HepG2 (cell line): ENCODE measurements around the gene SLC25A45. TPM values are rescaled to one million over a fixed set of nuclear protein-coding genes. Genes with fewer than 3 reads are reported as not detected.

ENCODE experiments used
- CENPBD1 ChIP-seq: sonication (generic); formaldehyde crosslinking; IDR thresholded peaks from 2 replicates; pipeline ENCODE4 v1.8.0; 2022; ENCODE audit warnings: missing genetic modification reagents, low read depth, mild to moderate bottlenecking, borderline replicate concordance
- HDAC2 ChIP-seq: sonication (generic); formaldehyde crosslinking; IDR thresholded peaks from 2 replicates; pipeline ENCODE4 v1.4.0; 2020; ENCODE audit warnings: missing genetic modification reagents
- MIXL1 ChIP-seq: IDR thresholded peaks from 2 replicates; pipeline ENCODE4 v1.6.1; 2016
- MTA3 ChIP-seq: sonication (generic); formaldehyde crosslinking; IDR thresholded peaks from 2 replicates; pipeline ENCODE4 v1.4.0; 2020; ENCODE audit warnings: missing genetic modification reagents
- NFKBIZ ChIP-seq: IDR thresholded peaks from 2 replicates; pipeline ENCODE4 v1.6.1; 2018; ENCODE audit warnings: missing genetic modification reagents, missing compliant biosample characterization
- RBFOX2 ChIP-seq: fragments of 200-400 bp; formaldehyde crosslinking; IDR thresholded peaks from 2 replicates; pipeline ENCODE4 v1.6.1; 2017; ENCODE audit warnings: low read depth, mild to moderate bottlenecking, low read length
- RFXAP ChIP-seq: sonication (generic); formaldehyde crosslinking; IDR thresholded peaks from 2 replicates; pipeline ENCODE4 v1.4.0; 2020; ENCODE audit warnings: missing genetic modification reagents, borderline replicate concordance
- ZBTB2 ChIP-seq: sonication (generic); formaldehyde crosslinking; IDR thresholded peaks from 2 replicates; pipeline ENCODE4 v1.8.0; 2022; ENCODE audit warnings: low read depth, missing genetic modification reagents
- ZBTB7B ChIP-seq: sonication (generic); formaldehyde crosslinking; IDR thresholded peaks from 2 replicates; pipeline ENCODE4 v1.4.0; 2020; ENCODE audit warnings: missing genetic modification reagents
- ZEB1 ChIP-seq: IDR thresholded peaks from 2 replicates; pipeline ENCODE4 v1.6.1; 2012; ENCODE audit warnings: mild to moderate bottlenecking, low read depth, inconsistent platforms; ENCODE audit not compliant: insufficient replicate concordance
- ZFP91 ChIP-seq: sonication (generic); formaldehyde crosslinking; IDR thresholded peaks from 2 replicates; pipeline ENCODE4 v1.9.0; 2022; ENCODE audit warnings: missing genetic modification reagents, mild to moderate bottlenecking, borderline replicate concordance
- ZXDC ChIP-seq: sonication (generic); formaldehyde crosslinking; IDR thresholded peaks from 2 replicates; pipeline ENCODE4 v1.5.0; 2020; ENCODE audit warnings: mild to moderate bottlenecking, missing genetic modification reagents
- polyA plus RNA-seq, 8 experiments: library from polyadenylated mRNA; depleted of rRNA in 3 of 8; stranded (reverse) in 7 of 8; unstranded in 1 of 8; fragments of >200 nt; fragmentation: Illumina TruSeq in 4 of 8; extraction: Trizol in 4 of 8; gene quantifications; 2 replicates each; pipeline versions ENCODE4 v1.2.1 to v1.2.3, GENCODE V29; 2011 to 2016; ENCODE audit warnings: low read depth in 4 of 8, missing spikeins in 1 of 8, mixed read lengths in 1 of 8; ENCODE audit not compliant: insufficient read depth in 1 of 8
- total RNA-seq, 5 experiments: library from RNA; depleted of rRNA; stranded (reverse); fragments of >200 nt; fragmentation: Illumina TruSeq; extraction: Trizol; gene quantifications; 2 replicates each; pipeline ENCODE4 v1.2.3, GENCODE V29; 2016; ENCODE audit warnings: low read depth in 1 of 5
- TF ChIP-seq, protein P1 (sequence below): sonication (generic); formaldehyde crosslinking; IDR thresholded peaks from 2 replicates; pipeline ENCODE4 v1.5.0; 2020; ENCODE audit warnings: mild to moderate bottlenecking, missing genetic modification reagents
- TF ChIP-seq, protein P2 (sequence below): IDR thresholded peaks from 2 replicates; pipeline ENCODE4 v1.6.1; 2016; ENCODE audit warnings: low read depth, missing genetic modification reagents, missing compliant biosample characterization

SLC25A45 gene
- total and polyA plus RNA-seq, 2 of the 13 experiments (the other 11 are each of a cell fraction or from before 2014, with no cell fraction given), result 1.2 to 3.4 TPM

GRCh38 chr11:65383778-65384177 lies 1.3 kb upstream of the SLC25A45 start (continued):
- TF ChIP-seq ZFP91 (no peak), RFXAP (CRISPR knock-in tag) (no peak), RBFOX2 (no peak), CENPBD1 (CRISPR knock-in tag) (no peak), ZEB1 (no peak), ZXDC (no peak), NFKBIZ (CRISPR knock-in tag) (peak; percentile 42; the same call in 1 of the 2 replicates), ZBTB2 (CRISPR knock-in tag) (no peak), MIXL1 (CRISPR knock-in tag) (peak; percentile 35; the same call in 1 of the 2 replicates), MTA3 (no peak), HDAC2 (peak; percentile 48; the same call in 1 of the 2 replicates), ZBTB7B (peak; percentile 81)
- TF ChIP-seq, protein P1, sequence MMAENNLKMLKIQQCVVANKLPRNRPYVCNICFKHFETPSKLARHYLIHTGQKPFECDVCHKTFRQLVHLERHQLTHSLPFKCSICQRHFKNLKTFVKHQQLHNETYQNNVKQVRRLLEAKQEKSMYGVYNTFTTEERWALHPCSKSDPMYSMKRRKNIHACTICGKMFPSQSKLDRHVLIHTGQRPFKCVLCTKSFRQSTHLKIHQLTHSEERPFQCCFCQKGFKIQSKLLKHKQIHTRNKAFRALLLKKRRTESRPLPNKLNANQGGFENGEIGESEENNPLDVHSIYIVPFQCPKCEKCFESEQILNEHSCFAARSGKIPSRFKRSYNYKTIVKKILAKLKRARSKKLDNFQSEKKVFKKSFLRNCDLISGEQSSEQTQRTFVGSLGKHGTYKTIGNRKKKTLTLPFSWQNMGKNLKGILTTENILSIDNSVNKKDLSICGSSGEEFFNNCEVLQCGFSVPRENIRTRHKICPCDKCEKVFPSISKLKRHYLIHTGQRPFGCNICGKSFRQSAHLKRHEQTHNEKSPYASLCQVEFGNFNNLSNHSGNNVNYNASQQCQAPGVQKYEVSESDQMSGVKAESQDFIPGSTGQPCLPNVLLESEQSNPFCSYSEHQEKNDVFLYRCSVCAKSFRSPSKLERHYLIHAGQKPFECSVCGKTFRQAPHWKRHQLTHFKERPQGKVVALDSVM (CRISPR knock-in tag), result peak; percentile 82
- TF ChIP-seq, protein P2, sequence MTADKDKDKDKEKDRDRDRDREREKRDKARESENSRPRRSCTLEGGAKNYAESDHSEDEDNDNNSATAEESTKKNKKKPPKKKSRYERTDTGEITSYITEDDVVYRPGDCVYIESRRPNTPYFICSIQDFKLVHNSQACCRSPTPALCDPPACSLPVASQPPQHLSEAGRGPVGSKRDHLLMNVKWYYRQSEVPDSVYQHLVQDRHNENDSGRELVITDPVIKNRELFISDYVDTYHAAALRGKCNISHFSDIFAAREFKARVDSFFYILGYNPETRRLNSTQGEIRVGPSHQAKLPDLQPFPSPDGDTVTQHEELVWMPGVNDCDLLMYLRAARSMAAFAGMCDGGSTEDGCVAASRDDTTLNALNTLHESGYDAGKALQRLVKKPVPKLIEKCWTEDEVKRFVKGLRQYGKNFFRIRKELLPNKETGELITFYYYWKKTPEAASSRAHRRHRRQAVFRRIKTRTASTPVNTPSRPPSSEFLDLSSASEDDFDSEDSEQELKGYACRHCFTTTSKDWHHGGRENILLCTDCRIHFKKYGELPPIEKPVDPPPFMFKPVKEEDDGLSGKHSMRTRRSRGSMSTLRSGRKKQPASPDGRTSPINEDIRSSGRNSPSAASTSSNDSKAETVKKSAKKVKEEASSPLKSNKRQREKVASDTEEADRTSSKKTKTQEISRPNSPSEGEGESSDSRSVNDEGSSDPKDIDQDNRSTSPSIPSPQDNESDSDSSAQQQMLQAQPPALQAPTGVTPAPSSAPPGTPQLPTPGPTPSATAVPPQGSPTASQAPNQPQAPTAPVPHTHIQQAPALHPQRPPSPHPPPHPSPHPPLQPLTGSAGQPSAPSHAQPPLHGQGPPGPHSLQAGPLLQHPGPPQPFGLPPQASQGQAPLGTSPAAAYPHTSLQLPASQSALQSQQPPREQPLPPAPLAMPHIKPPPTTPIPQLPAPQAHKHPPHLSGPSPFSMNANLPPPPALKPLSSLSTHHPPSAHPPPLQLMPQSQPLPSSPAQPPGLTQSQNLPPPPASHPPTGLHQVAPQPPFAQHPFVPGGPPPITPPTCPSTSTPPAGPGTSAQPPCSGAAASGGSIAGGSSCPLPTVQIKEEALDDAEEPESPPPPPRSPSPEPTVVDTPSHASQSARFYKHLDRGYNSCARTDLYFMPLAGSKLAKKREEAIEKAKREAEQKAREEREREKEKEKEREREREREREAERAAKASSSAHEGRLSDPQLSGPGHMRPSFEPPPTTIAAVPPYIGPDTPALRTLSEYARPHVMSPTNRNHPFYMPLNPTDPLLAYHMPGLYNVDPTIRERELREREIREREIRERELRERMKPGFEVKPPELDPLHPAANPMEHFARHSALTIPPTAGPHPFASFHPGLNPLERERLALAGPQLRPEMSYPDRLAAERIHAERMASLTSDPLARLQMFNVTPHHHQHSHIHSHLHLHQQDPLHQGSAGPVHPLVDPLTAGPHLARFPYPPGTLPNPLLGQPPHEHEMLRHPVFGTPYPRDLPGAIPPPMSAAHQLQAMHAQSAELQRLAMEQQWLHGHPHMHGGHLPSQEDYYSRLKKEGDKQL, result 0 out of 2 replicates have a peak, but pooled peaks have one; percentile 44
